Heart left ventricle (tissue), 16 donors: ENCODE data around the gene MYO6. TPM values are rescaled to one million over a fixed set of nuclear protein-coding genes. Genes with fewer than 3 reads are reported as not detected.

ENCODE experiments used
- ATAC-seq, 4 donors: fragments of 200-7000 bp; cut with Tn5 transposase; one replicate each; pipeline ENCODE4 v1.9.1; 2020 to 2022; ENCODE audit warnings: moderate library complexity in 4 of 4, mild to moderate bottlenecking in 3 of 4, moderate number of reproducible peaks in 1 of 4
- DNase-seq, 5 donors: peaks; one replicate each; pipeline ENCODE4 v3.0.0-alpha.2; 2020
- H3K27ac ChIP-seq, 12 donors: fragments of 200-600 bp; sonication (generic) in 4 of 12; one replicate each; pipeline versions ENCODE4 v1.5.0 to v1.8.0; 2016 to 2022; ENCODE audit warnings: mild to moderate bottlenecking in 2 of 12
- H3K27me3 ChIP-seq, 9 donors: fragments of 200-600 bp; sonication (generic) in 2 of 9; one replicate each; pipeline versions ENCODE4 v1.5.1 to v1.8.0; 2016 to 2022; ENCODE audit warnings: mild to moderate bottlenecking in 3 of 9
- H3K36me3 ChIP-seq, 9 donors: fragments of 200-600 bp; sonication (generic) in 2 of 9; one replicate each; pipeline versions ENCODE4 v1.5.0 to v1.8.0; 2018 to 2022; ENCODE audit warnings: mild to moderate bottlenecking in 2 of 9
- H3K4me1 ChIP-seq, 12 donors: fragments of 200-600 bp; sonication (generic) in 4 of 12; one replicate each; pipeline versions ENCODE4 v1.5.0 to v1.8.0; 2016 to 2022; ENCODE audit warnings: mild to moderate bottlenecking in 3 of 12
- H3K4me3 ChIP-seq, 12 donors: fragments of 200-600 bp; sonication (generic) in 4 of 12; one replicate each; pipeline versions ENCODE4 v1.5.0 to v1.8.0; 2017 to 2022; ENCODE audit warnings: mild to moderate bottlenecking in 9 of 12, moderate library complexity in 4 of 12
- H3K9me3 ChIP-seq, 12 donors: fragments of 200-600 bp; sonication (generic) in 4 of 12; one replicate each; pipeline versions ENCODE4 v1.5.0 to v1.8.0; 2016 to 2022; ENCODE audit warnings: mild to moderate bottlenecking in 1 of 12
- CTCF ChIP-seq, 12 donors: fragments of 200-600 bp; sonication (generic) in 4 of 12; IDR thresholded peaks; one replicate each; pipeline versions ENCODE4 v1.5.0 to v1.8.0; 2018 to 2022; ENCODE audit warnings: antibody characterized with exemption in 12 of 12, mild to moderate bottlenecking in 5 of 12
- POLR2A ChIP-seq, 2 donors: fragments of 450-650 bp; IDR thresholded peaks; one replicate each; pipeline ENCODE4 v1.6.1; 2017; ENCODE audit warnings: antibody characterized with exemption in 2 of 2, mild to moderate bottlenecking in 2 of 2, moderate library complexity in 2 of 2
- WGBS, 4 donors: extraction: QIAGEN DNeasy Blood & Tissue Kit in 2 of 4; methylation state at CpG; one replicate each; pipeline versions ENCODE4 v1.1.5 to v1.1.7; 2013 to 2018; 5-methylcytosine and 5-hydroxymethylcytosine counted together
- intact Hi-C, 10 donors: fragments of 100-400 bp; cut with DNase I; formaldehyde crosslinking; loops; one replicate each; pipeline versions ENCODE4 v1.11.1 to v1.14.2; 2022
- polyA plus RNA-seq, 2 donors: library from polyadenylated mRNA; stranded (reverse); fragments of 200-250 nt; gene quantifications; one replicate each; pipeline ENCODE4 v1.2.3, GENCODE V29; 2013
- total RNA-seq, 9 donors: library from RNA; depleted of rRNA in 2 of 9; stranded (reverse); fragments of >200 nt in 2 of 9; fragmentation: NEBNext Ultra II Directional in 3 of 9; extraction: Animal tissue kit (Norgen Biotek cat#: 25700) in 3 of 9; gene quantifications; one replicate each; pipeline versions ENCODE4 v1.1.0 to v1.2.4, GENCODE V29; 2016 to 2023
- donor health status: ischemic (EF 13 %, LVEDD 7.1; RV severe dilation, severe dysfunction).
- donor health status: healthy with polysubstance abuse.
- donor health status: DM: no; HTN: yes; CAD: no.
- donor health status: DM: no; HTN: no; CAD: no.
- donor health status: ischemic (EF 25% LVEDD 6.9; RV normal size, moderate dysfunction).
- donor health status: ischemic (EF 25% LVEDD 5.7; RV mildly dilated, moderate dysfunction).
- donor health status: healthy.
- donor health status: DM: yes; HTN: yes; CAD: no.
- donor health status: ischemic (EF 35%, LVEDD 5.7; RV mildly dilated, moderate dysfunction).
- donor health status: nonischemic (EF 11% LVEDD 7.7; RV severe dilation, severe dysfunction).
- donor health status: DM: yes; HTN: yes; CAD: no.
- donor health status: PGD.
- donor health status: ischemic (EF 29% LVEDD 5.4; RV normal size, mild dysfunction).
- donor health status: nonischemic (EF 23%, LVEDD 6.1; RV moderate dilation, normal function).

MYO6 gene
- total and polyA plus RNA-seq, 11 donors: 3.1 to 9.5 (median 5.8) TPM

GRCh38 chr6:75853806-75854205 is 104.8 kb downstream of the MYO6 start:
- TF ChIP-seq POLR2A (IDR thresholded peaks at IDR 0.05) (no peak), CTCF (IDR thresholded peaks at IDR 0.05) (no peak)

GRCh38 chr6:75855052-75855451 is 106.0 kb downstream of the MYO6 start:
- H3K9me3 ChIP-seq: no peaks in the 10 kb centered on the region
- 22 to 41% (median 31%) methylated on average over 1 of the region's 1 CpG for WGBS, 4 donors
- DNase-seq (no peak), ATAC-seq (no peak)
- peaks cover 0 to 44% (median 11%) of the 10 kb centered on the region in 9 donors for H3K36me3 ChIP-seq
- intact Hi-C loops: no loop called here
- H3K4me1 ChIP-seq: no peaks in the 10 kb centered on the region
- H3K4me3 ChIP-seq: no peak overlapping the region
- no peak for TF ChIP-seq POLR2A (IDR thresholded peaks at IDR 0.05)
- TF ChIP-seq CTCF (IDR thresholded peaks at IDR 0.05): peak in 9 of 12 donors; percentile 24 to 57 (median 43)
- H3K27me3 ChIP-seq: no peaks in the 10 kb centered on the region
- H3K27ac ChIP-seq: no peak overlapping the region

More at GRCh38 chr6:75853806-75854205, 104.8 kb downstream of the MYO6 start:
- 88 to 95% (median 92%) methylated on average over 2 of the region's 2 CpGs for WGBS, 4 donors
- Histone ChIP-seq H3K27ac (no peak overlapping the region), H3K4me1 (no peaks in the 10 kb centered on the region), H3K36me3 (peaks cover 0 to 39% (median 9%) of the 10 kb centered on the region in 9 donors), H3K27me3 (no peaks in the 10 kb centered on the region), H3K9me3 (no peaks in the 10 kb centered on the region), H3K4me3 (no peak overlapping the region)
- ATAC-seq: no peak
- intact Hi-C loops: no loop called here
- DNase-seq: no peak

GRCh38 chr6:75856902-75857301 is 107.9 kb downstream of the MYO6 start:
- 90 to 97% (median 96%) methylated on average over 1 of the region's 1 CpG for WGBS, 4 donors
- H3K36me3 ChIP-seq: peaks cover 0 to 59% (median 18%) of the 10 kb centered on the region in 9 donors
- H3K27me3 ChIP-seq: no peaks in the 10 kb centered on the region
- no peak overlapping the region for H3K27ac ChIP-seq
- no peaks in the 10 kb centered on the region for H3K9me3 ChIP-seq
- DNase-seq (no peak), ATAC-seq (no peak)
- H3K4me1 ChIP-seq: no peaks in the 10 kb centered on the region
- no peak for TF ChIP-seq POLR2A (IDR thresholded peaks at IDR 0.05)
- TF ChIP-seq CTCF (IDR thresholded peaks at IDR 0.05): no peak
- intact Hi-C loops: no loop called here
- no peak overlapping the region for H3K4me3 ChIP-seq

GRCh38 chr6:75863001-75863400 is 114.0 kb downstream of the MYO6 start:
- 65 to 97% (median 88%) methylated on average over 3 of the region's 3 CpGs for WGBS, 4 donors
- DNase-seq (no peak), ATAC-seq (no peak)
- TF ChIP-seq POLR2A (IDR thresholded peaks at IDR 0.05): no peak
- TF ChIP-seq CTCF (IDR thresholded peaks at IDR 0.05): no peak
- H3K9me3 ChIP-seq: no peaks in the 10 kb centered on the region
- H3K27ac ChIP-seq: no peak overlapping the region
- intact Hi-C loops: no loop called here
- H3K36me3 ChIP-seq: peaks cover 0 to 84% (median 33%) of the 10 kb centered on the region in 9 donors
- no peaks in the 10 kb centered on the region for H3K27me3 ChIP-seq
- no peaks in the 10 kb centered on the region for H3K4me1 ChIP-seq
- H3K4me3 ChIP-seq: no peak overlapping the region
